Measurements from ENCODE around the gene SLC8A1.

GRCh38 chr2:40209761-40210160 is 242.1 kb downstream of the SLC8A1 start:
- TF ChIP-seq CTCF (IDR thresholded peaks at IDR 0.05; ENCODE audit: low read depth, low read length), result no peak
- TF ChIP-seq POLR2A (IDR thresholded peaks at IDR 0.05; ENCODE audit: extremely low read depth, insufficient read length), result no peak
- TF ChIP-seq, protein P1, sequence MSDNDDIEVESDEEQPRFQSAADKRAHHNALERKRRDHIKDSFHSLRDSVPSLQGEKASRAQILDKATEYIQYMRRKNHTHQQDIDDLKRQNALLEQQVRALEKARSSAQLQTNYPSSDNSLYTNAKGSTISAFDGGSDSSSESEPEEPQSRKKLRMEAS (IDR thresholded peaks at IDR 0.05; ENCODE audit: low read depth, low read length), result no peak
